Measurements from ENCODE around the gene SYNE2. TPM values are rescaled to one million over a fixed set of nuclear protein-coding genes. Genes with fewer than 3 reads are reported as not detected.

SYNE2 gene
- polyA plus RNA-seq, 1 donor from 2014 or later, result 82.3 TPM

- Histone ChIP-seq H3K79me2 (replicated peaks; ENCODE audit: insufficient read depth, low read length) (no peaks in the 10 kb centered on the region), H3K9me3 (ENCODE audit: low read length) (no peaks in the 10 kb centered on the region), H2AFZ (ENCODE audit: low read depth, low read length) (no peak overlapping the region), H3K9me2 (ENCODE audit: insufficient read depth, low read length) (no peaks in the 10 kb centered on the region), H4K20me1 (ENCODE audit: insufficient read depth) (no peaks in the 10 kb centered on the region), H3K4me2 (ENCODE audit: low read length) (no peak overlapping the region), H3K4me3 (ENCODE audit: low read length) (no peak overlapping the region), H3F3A (ENCODE audit: insufficient read depth, low read length, poor library complexity, severe bottlenecking) (no peaks in the 10 kb centered on the region), H3K27me3 (ENCODE audit: insufficient read depth, low read depth, low read length) (no peaks in the 10 kb centered on the region), H3K9ac (ENCODE audit: low read length) (no peak overlapping the region), H3K27ac (ENCODE audit: low read length) (no peak overlapping the region), H3K36me3 (ENCODE audit: insufficient read depth, low read length) (no peaks in the 10 kb centered on the region)
- TF ChIP-seq EP300 (conservative IDR thresholded peaks at IDR 0.05; ENCODE audit: poor library complexity, severe bottlenecking), result no peak
- TF ChIP-seq EZH2 (IDR thresholded peaks at IDR 0.05; ENCODE audit: borderline replicate concordance, insufficient read depth, low read length, poor library complexity, severe bottlenecking), result no peak
- no peak for TF ChIP-seq POLR2AphosphoS5 (IDR thresholded peaks at IDR 0.05)
- TF ChIP-seq MXI1 (conservative IDR thresholded peaks at IDR 0.05; ENCODE audit: poor library complexity, severe bottlenecking), result no peak
- TF ChIP-seq SMC3 (conservative IDR thresholded peaks at IDR 0.05; ENCODE audit: poor library complexity), result no peak
- no peak for TF ChIP-seq REST (IDR thresholded peaks at IDR 0.05; ENCODE audit: borderline replicate concordance)
- TF ChIP-seq TAF1 (IDR thresholded peaks at IDR 0.05; ENCODE audit: low read depth), result no peak
- TF ChIP-seq CTCF (IDR thresholded peaks at IDR 0.05; ENCODE audit: poor library complexity, severe bottlenecking), result no peak
- TF ChIP-seq RAD21 (conservative IDR thresholded peaks at IDR 0.05), result no peak
Observed at GRCh38 chr14:64098120-64098519, 245.3 kb downstream of the SYNE2 start.

- TF ChIP-seq SMC3 (conservative IDR thresholded peaks at IDR 0.05; ENCODE audit: poor library complexity) (no peak), EZH2 (IDR thresholded peaks at IDR 0.05; ENCODE audit: borderline replicate concordance, insufficient read depth, low read length, poor library complexity, severe bottlenecking) (no peak), REST (IDR thresholded peaks at IDR 0.05; ENCODE audit: borderline replicate concordance) (no peak), EP300 (conservative IDR thresholded peaks at IDR 0.05; ENCODE audit: poor library complexity, severe bottlenecking) (no peak), POLR2AphosphoS5 (IDR thresholded peaks at IDR 0.05) (no peak)
- Histone ChIP-seq H2AFZ (ENCODE audit: low read depth, low read length) (no peak overlapping the region), H3K27me3 (ENCODE audit: insufficient read depth, low read depth, low read length) (no peaks in the 10 kb centered on the region)
Observed at GRCh38 chr14:64107438-64107837, 254.6 kb downstream of the SYNE2 start.

More at GRCh38 chr14:64107438-64107837, 254.6 kb downstream of the SYNE2 start:
- H3K27ac ChIP-seq (ENCODE audit: low read length), result no peak overlapping the region
- no peaks in the 10 kb centered on the region for H3F3A ChIP-seq (ENCODE audit: insufficient read depth, low read length, poor library complexity, severe bottlenecking)
- H4K20me1 ChIP-seq (ENCODE audit: insufficient read depth), result no peaks in the 10 kb centered on the region
- H3K79me2 ChIP-seq (replicated peaks; ENCODE audit: insufficient read depth, low read length), result no peaks in the 10 kb centered on the region
- H3K9ac ChIP-seq (ENCODE audit: low read length), result no peak overlapping the region
- no peak overlapping the region for H3K4me3 ChIP-seq (ENCODE audit: low read length)
- H3K36me3 ChIP-seq (ENCODE audit: insufficient read depth, low read length), result no peaks in the 10 kb centered on the region
- H3K9me3 ChIP-seq (ENCODE audit: low read length), result no peaks in the 10 kb centered on the region
- H3K9me2 ChIP-seq (ENCODE audit: insufficient read depth, low read length), result no peaks in the 10 kb centered on the region
- H3K4me2 ChIP-seq (ENCODE audit: low read length), result no peak overlapping the region

All from neural cell (in vitro differentiated cells).